ENCODE results near the gene AGO3.

DNA sequence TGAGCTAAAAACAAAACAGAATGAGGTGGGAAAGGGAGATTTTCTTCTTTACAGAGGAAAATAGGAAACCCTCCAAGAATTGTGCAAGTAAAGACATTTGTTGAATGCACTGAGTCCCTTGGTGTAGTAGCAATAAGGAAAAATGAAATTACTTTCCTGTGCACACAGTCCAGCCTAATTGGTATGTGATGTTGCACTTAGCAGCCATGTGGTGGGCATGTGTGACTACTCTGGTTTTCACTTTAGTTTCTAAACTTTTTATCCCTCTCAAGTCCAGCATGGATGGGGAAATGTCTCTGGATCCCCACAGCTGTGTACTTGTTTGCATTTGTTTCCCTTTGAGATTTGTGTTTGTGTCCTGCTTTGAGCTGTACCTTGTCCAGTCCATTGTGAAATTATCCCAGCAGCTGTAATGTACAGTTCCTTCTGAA lies 7.1 kb upstream of the AGO3 start:
- no peak for TF ChIP-seq CTCF (IDR thresholded peaks at IDR 0.05; ENCODE audit: low read depth, low read length)
- no peak for TF ChIP-seq POLR2A (IDR thresholded peaks at IDR 0.05; ENCODE audit: extremely low read depth, insufficient read length)
